Dedifferentiated amniotic fluid mesenchymal stem cell (primary cell): Measurements from ENCODE around the gene GALNT9.
"Not testable (repeated sequence)": the region's sequence is repeated elsewhere in the genome, so short reads cannot be mapped to it uniquely, and the experiment has no call there.

Experiments
- DNase-seq: peaks from one replicate; pipeline ENCODE4 v3.0.0-alpha.2; 2016; ENCODE audit errors: extremely low spot score

Gene GALNT9

GRCh38 chr12:132156573-132157325 lies 172.6 kb downstream of the GALNT9 start:
- no peak for DNase-seq

GRCh38 chr12:132155771-132156572 lies 173.4 kb downstream of the GALNT9 start:
- DNase-seq, result no peak

DNA sequence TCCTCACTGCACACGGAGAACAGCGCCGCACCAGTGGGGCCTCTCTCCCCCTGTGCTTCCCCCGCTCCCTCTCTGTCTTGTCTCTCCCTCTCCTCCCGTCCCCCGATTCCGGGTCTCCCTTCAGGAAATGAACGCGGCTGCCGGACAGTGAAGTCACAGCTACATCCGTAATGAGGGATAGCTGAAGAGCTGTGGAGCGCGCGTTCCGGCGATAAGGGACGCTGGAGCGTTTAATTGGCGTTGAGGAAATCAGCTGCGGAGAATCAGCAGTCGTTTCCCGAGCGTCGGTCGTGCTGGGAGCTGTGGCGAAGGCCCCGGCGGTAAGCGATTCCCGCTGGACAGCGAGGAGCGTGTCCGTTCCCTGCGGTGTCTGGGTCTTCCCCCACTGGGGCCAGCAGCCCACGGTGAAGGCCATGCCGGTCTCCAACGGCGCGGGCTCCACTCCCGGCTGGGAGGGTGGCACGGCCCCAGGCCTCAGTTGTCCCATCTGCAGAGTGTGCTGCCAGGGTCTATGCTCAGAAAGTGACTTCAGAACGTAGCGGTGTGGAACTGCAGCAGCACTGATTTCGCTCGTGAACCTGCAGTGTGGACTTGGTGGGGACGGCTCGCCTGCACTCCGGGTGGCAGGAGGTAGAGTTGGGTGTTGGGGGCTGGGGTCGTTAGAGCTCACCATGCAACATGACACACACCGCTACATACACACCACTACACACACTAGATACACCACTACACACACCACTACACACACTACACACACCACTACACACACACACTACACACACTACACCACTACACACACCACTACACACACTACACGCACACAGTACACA lies 174.2 kb downstream of the GALNT9 start:
- no peak for DNase-seq

GRCh38 chr12:132154341-132154761 lies 175.0 kb downstream of the GALNT9 start:
- DNase-seq, result no peak

DNA sequence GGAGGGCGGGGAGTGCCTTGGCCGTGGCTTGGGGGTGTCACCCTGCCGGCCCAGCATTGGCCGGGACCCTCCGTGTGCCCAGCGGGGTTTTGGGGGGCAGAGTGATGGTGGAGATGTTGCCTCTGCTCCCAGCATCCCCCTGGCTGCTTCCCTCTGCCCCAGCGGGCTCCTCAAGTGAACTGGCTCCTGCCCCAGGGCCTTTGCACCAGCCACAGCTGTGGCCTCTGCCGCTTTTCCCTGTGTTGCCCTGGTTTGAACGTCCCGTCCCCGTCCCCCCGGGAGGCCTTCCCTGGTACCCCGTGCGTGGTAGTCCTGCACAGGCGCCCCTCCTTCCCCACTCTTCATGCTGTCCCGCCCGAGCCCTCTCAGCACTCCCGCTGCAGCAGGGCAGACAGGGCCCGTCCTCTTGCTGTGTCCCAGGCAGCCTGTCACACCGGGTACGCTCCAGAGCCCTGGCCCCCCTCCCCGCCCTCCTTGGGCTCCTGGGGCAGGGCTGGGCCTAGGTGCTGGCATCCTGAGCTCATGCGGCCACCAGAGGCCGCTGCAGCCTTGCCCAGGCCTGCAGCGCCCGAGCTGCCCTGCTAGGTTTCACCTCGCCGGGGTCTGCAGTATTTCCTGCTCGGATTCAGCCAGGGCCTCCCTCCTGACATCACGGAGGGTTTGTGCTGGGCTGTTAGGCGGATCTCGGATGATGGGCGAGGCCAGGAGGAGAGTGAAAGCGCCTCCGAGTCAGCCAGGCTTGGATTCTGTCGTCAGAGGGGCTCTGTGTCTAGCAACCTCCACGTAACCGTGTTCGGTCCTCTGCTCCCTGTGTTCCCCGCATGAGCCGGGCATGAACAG lies 175.7 kb downstream of the GALNT9 start:
- peak; percentile 16 for DNase-seq

DNA sequence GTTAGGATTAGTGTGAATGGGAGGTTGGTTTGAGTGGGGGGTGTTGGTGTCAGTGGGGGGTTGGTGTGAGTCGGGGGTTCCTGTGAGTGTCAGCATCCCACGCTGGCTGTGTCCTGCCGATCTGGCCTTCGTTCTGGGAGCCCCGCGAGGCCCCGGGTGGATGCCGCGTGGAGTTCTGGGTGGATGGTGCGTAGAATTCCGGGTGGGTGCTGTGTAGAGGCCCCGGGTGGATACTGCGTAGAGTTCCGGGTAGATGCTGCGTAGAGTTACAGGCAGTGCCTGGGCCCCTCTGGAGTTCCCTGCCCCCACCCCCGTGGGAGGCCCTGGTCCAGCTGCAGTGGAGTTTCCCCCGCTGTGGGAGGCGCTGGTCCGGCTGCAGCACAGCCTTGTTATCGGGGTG lies 176.4 kb downstream of the GALNT9 start:
- no peak for DNase-seq

GRCh38 chr12:132152411-132152821 lies 177.0 kb downstream of the GALNT9 start:
- DNase-seq, result no peak

DNA sequence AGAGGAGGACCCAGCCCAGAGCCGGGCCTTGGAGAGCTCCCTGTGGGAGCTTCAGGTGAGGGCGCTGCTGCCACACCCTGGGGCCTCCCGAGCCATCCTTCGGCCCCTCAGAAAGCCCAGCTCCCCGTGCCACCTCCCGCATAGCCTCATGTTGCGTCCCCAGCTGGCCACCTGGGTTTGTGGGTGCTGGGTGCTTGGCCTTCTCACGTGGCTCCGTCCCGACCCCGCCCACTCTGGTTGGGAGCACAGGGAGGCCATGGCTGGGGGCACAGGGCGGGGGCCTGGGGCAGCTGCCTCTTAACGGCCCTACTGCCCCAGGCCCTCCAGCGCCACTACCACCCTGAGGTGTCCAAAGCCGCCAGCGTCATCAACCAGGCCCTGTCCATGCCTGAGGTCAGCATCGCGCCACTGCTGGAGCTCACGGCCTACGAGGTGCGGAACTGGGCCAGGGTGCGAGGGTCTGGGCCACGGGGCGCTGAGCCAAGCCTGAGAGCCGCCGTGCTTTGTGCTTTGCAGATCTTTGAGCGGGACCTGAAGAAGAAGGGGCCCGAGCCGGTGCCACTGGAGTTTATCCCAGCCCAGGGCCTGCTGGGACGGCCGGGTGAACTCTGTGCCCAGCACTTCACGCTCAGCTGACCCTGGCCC lies 177.5 kb downstream of the GALNT9 start:
- no peak for DNase-seq

GRCh38 chr12:132151145-132151765 lies 178.1 kb downstream of the GALNT9 start:
- DNase-seq, result no peak

GRCh38 chr12:132150780-132151144 lies 178.6 kb downstream of the GALNT9 start:
- no peak for DNase-seq

GRCh38 chr12:132149526-132149925 lies 179.9 kb downstream of the GALNT9 start:
- DNase-seq, result not testable (repeated sequence)

DNA sequence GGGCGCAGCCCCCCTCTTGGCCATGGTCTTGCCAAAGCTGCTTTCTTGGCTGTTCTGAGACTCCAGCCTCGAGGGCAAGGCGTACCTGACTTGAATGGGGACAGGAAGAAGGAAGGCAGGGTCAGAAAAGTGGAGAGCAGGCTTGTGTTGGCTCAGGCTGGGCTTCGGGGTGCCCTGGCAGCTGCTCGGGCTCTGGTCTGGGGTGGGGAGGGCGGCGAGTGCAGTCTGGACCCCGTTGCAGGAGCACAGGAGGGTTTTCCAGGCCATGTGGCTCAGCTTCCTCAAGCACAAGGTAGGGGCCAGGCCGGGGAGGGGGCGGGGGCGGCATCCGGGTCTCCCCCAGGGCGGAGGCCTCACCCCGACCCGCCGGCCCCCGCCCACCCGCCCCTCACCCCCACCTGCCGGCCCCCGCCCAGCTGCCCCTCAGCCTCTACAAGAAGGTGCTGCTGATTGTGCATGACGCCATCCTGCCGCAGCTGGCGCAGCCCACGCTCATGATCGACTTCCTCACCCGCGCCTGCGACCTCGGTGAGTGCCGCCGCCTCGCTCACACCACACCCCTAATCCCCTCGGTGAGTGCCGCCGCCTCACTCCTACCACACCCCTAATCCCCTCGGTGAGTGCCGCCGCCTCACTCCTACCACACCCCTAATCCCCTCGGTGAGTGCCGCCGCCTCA lies 180.9 kb downstream of the GALNT9 start:
- no peak for DNase-seq

DNA sequence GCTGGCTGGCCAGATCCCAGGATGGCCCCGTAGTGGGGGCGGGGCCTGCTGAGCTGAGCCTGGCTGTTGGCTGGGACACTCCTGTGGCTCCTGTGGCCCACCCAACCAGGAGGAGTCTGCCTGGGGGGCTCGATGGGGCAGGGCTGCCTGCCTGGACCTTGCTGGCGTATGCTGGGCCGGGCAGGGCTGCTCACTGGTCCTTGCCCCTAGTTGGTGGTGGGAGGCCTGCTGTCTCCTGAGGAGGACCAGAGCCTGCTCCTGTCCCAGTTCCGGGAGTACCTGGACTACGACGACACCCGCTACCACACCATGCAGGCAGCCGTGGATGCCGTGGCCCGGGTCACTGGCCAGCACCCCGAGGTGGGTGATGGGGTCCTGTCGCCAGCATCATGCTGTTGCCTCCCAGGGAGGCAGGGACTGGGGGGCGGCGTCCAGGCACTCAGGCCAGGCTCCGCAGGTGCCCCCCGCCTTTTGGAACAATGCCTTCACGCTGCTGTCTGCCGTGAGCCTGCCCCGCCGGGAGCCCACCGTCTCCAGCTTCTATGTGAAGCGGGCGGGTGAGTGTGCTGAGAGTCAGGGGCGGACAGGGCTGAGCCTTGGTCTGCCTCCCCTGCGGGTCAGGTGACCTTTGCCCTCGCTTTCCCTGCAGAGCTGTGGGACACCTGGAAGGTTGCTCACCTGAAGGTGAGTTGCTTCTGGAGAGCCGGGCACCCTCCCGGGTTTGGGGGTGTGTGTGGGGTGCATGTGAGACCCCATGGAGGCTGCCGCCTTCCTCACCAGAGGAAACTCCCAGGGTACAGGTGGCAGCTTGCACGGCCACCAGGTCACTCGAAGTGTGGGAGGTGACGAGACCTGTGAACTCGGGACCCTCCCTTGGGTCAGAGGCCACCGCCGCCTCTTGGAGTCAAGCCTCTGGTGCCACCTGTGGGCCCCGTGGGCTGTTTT lies 181.7 kb downstream of the GALNT9 start:
- DNase-seq, result no peak

- DNase-seq, result no peak
These were observed 182.5 kb downstream of the GALNT9 start for GRCh38 chr12:132146772-132147422.
